ENCODE measurements around the gene ABCA4. TPM values are rescaled to one million over a fixed set of nuclear protein-coding genes. Genes with fewer than 3 reads are reported as not detected.

Gene ABCA4
- total RNA-seq, 2 donors from 2014 or later = 0.41 to 0.85 TPM

DNA sequence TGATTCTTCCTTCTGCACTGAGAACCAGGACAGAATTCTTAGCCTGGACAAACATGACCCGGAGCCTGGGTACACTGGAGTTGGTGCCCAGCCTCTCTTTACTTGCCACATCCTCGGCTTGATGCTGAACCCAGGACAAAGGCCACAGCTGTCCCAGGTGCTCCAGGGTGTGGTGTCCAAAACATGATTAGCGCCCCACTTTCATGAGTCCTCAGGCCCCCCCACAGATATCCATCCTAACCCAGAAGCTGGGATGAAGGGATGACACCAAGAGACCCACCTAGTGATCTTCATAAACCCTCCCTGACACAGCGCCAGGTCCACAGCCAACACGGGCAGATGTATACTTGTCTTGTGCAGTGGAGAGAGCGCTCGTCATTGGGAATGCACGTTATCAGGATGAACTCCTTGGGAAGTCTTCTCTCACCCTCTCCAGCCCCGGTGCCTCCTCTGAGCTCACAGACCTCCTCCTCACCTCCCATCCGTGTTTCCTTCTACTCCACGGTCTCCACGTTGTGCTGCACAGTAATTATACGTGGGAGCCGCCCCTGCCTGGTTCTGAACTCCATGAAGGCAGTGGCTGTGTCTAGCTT is 3.6 kb downstream of the ABCA4 start:
- Histone ChIP-seq H3K27me3 (replicated peaks; ENCODE audit: insufficient read depth) (no peaks in the 10 kb centered on the region), H3K4me1 (replicated peaks) (no peaks in the 10 kb centered on the region), H3K9me3 (no peaks in the 10 kb centered on the region), H3K4me3 (no peak overlapping the region), H3K36me3 (no peaks in the 10 kb centered on the region), H3K27ac (no peak overlapping the region)
- no peak for TF ChIP-seq POLR2AphosphoS5 (IDR thresholded peaks at IDR 0.05)
- TF ChIP-seq, protein P1, sequence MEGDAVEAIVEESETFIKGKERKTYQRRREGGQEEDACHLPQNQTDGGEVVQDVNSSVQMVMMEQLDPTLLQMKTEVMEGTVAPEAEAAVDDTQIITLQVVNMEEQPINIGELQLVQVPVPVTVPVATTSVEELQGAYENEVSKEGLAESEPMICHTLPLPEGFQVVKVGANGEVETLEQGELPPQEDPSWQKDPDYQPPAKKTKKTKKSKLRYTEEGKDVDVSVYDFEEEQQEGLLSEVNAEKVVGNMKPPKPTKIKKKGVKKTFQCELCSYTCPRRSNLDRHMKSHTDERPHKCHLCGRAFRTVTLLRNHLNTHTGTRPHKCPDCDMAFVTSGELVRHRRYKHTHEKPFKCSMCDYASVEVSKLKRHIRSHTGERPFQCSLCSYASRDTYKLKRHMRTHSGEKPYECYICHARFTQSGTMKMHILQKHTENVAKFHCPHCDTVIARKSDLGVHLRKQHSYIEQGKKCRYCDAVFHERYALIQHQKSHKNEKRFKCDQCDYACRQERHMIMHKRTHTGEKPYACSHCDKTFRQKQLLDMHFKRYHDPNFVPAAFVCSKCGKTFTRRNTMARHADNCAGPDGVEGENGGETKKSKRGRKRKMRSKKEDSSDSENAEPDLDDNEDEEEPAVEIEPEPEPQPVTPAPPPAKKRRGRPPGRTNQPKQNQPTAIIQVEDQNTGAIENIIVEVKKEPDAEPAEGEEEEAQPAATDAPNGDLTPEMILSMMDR (IDR thresholded peaks at IDR 0.05) = no peak
- no peak for TF ChIP-seq POLR2A (IDR thresholded peaks at IDR 0.05)
- no peak for DNase-seq (ENCODE audit: low spot score)
- 82% methylated on average over 14 of the region's 14 CpGs for WGBS
- intact Hi-C loops (cut with DNase I) = no loop called here

DNA sequence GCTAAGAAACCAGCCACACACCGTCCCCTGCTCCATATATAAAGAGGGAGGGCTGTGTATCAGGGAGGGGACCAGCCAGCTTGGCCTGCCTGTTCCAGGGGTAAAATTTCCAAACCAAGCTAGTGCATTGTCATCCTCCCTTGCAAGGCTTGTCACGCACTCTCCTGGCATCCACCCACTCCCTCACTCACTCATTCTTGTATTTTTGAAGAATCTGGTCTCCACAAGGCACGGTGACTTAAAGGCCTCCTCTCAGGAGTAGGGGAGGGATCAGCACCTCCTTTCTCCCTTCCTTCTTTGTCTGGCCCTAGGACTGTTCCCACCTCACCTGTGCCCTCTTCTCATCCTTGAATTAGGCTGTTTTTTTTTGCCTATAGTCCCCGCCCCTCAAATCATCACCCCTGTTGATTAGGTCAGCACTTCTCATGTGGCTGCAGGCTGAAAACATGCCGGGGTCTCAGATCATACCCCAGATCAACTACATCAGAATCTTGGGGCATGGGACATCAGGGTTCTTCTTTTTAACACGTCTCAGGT is 5.0 kb downstream of the ABCA4 start:
- TF ChIP-seq POLR2A (IDR thresholded peaks at IDR 0.05) = no peak
- Histone ChIP-seq H3K4me3 (no peak overlapping the region), H3K27ac (no peak overlapping the region), H3K4me1 (replicated peaks) (no peaks in the 10 kb centered on the region), H3K27me3 (replicated peaks; ENCODE audit: insufficient read depth) (no peaks in the 10 kb centered on the region), H3K36me3 (no peaks in the 10 kb centered on the region), H3K9me3 (no peaks in the 10 kb centered on the region)
- DNase-seq (ENCODE audit: low spot score) = no peak
- WGBS = 83% methylated on average over 6 of the region's 6 CpGs
- intact Hi-C loops (cut with DNase I) = no loop called here

DNA sequence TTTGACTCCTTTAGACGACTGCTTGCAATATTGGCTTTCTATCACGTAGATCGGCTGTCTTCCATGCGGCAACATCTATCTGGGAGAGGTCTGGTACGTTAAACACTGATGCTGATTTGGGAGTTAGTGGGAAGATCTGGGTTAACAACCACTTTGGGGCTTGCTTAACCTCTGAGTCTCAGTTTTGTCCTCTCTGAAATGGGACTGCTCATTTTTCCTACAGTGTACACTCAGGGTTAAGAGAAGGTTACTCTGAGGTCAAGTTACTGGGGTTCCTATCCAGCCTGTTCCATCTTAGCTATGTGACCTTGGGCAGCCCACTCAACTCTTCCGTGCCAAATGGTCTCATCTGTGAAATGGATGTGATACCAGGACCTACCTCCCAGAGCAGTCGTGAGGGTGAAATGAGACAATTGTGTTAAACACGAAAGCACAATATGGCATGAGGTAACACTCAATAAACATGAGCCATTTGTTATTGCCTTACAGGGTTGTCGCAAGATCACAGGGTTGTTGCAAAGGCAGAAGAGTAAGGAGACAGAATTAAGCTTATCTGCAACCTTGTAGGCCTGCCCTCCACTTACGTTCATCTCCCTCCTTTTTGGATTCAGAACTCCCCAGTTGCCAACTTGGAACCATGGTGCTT is 5.6 kb downstream of the ABCA4 start:
- no peaks in the 10 kb centered on the region for H3K27me3 ChIP-seq (replicated peaks; ENCODE audit: insufficient read depth)
- WGBS = 91% methylated on average over 10 of the region's 10 CpGs
- TF ChIP-seq, protein P1 (IDR thresholded peaks at IDR 0.05) = no peak
- TF ChIP-seq POLR2AphosphoS5 (IDR thresholded peaks at IDR 0.05) = no peak
- no peak for TF ChIP-seq POLR2A (IDR thresholded peaks at IDR 0.05)
- intact Hi-C loops (cut with DNase I) = no loop called here
- H3K9me3 ChIP-seq = no peaks in the 10 kb centered on the region
- no peaks in the 10 kb centered on the region for H3K36me3 ChIP-seq
- H3K4me3 ChIP-seq = no peak overlapping the region
- no peak for DNase-seq (ENCODE audit: low spot score)
- H3K4me1 ChIP-seq (replicated peaks) = no peaks in the 10 kb centered on the region
- H3K27ac ChIP-seq = no peak overlapping the region

DNA sequence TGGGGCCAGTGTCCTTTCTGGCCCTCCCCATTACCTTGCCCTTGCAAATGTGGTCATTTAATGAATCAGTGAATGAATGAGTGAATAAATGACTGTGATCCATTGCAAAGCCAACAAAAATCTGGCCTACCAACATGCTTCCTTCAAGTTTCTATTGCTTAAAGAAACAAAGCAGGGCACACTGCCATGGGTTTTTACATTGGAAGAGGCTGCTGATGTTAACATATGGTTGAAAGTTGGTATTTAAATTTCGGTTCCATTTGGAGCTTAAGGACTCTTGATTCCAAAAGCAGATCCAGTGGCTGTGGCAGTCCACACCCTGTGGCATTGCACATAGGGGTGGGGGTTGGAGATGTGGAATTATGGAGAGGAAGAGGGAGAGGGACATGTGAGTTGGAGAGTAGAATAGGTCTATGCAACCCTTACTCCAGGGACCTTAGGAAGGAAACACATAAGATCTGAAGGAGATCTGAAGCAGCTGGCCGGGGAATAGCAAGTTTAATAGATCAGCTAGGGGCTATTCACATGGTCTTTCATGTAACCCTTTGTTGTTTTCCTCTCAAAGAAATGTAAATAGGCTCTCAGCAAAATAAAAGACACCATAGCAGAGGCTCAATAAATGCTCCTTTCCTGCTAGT is 7.2 kb downstream of the ABCA4 start:
- Histone ChIP-seq H3K9me3 (no peaks in the 10 kb centered on the region), H3K27ac (no peak overlapping the region), H3K36me3 (no peaks in the 10 kb centered on the region), H3K4me1 (replicated peaks) (no peaks in the 10 kb centered on the region), H3K4me3 (no peak overlapping the region), H3K27me3 (replicated peaks; ENCODE audit: insufficient read depth) (no peaks in the 10 kb centered on the region)
- no peak for DNase-seq (ENCODE audit: low spot score)
- intact Hi-C loops (cut with DNase I) = no loop called here
- TF ChIP-seq, protein P1 (IDR thresholded peaks at IDR 0.05) = no peak
- no peak for TF ChIP-seq POLR2AphosphoS5 (IDR thresholded peaks at IDR 0.05)
- no peak for TF ChIP-seq POLR2A (IDR thresholded peaks at IDR 0.05)
- 53% methylated on average over 2 of the region's 2 CpGs for whole genome bisulfite sequencing

DNA sequence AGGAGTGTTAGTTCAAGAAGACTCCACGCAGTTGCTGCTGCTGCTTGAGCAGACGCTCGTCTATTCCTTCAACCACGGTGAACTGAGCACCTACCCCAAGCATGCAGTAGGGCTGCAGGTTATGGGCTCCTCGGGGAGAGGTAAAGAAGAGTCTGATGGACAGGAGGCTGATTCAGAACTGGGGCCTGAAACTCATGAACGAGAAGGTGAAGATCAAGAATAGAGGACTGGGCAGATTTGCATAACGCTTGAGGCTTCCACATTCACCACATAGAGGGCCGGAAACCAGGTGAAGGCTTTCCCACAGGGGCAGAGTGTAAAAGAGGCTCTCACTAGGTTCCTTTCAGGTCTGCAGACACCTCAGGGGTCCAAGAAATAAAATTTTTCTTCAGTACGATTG is 9.1 kb downstream of the ABCA4 start:
- H3K4me1 ChIP-seq (replicated peaks) = no peaks in the 10 kb centered on the region
- H3K9me3 ChIP-seq = no peaks in the 10 kb centered on the region
- DNase-seq (ENCODE audit: low spot score) = no peak
- intact Hi-C loops (cut with DNase I) = no loop called here
- H3K27me3 ChIP-seq (replicated peaks; ENCODE audit: insufficient read depth) = no peaks in the 10 kb centered on the region
- 94% methylated on average over 9 of the region's 9 CpGs for WGBS
- H3K27ac ChIP-seq = no peak overlapping the region
- H3K36me3 ChIP-seq = no peaks in the 10 kb centered on the region
- no peak for TF ChIP-seq POLR2A (IDR thresholded peaks at IDR 0.05)
- TF ChIP-seq POLR2AphosphoS5 (IDR thresholded peaks at IDR 0.05) = no peak
- TF ChIP-seq, protein P1 (IDR thresholded peaks at IDR 0.05) = no peak
- H3K4me3 ChIP-seq = no peak overlapping the region
